Activated CD4-positive, alpha-beta T cell treated with anti-CD3 and anti-CD28 coated beads, Interleukin-2, amount 10 ng/mL, durations not matched to agents 7 days and 5 days (primary cell): ENCODE results near the gene SERPIND1. TPM values are rescaled to one million over a fixed set of nuclear protein-coding genes. Genes with fewer than 3 reads are reported as not detected.
"Not testable (repeated sequence)": the region's sequence is repeated elsewhere in the genome, so short reads cannot be mapped to it uniquely, and the experiment has no call there.

Experiments
- CTCF ChIA-PET: fragments of 350-600 bp; sonication (Branson Sonifier 250); formaldehyde crosslinking; loops from one replicate; lab custom pipeline; 2021; ENCODE audit warnings: antibody characterized with exemption; lab: Charles Lee
- POLR2A ChIA-PET: fragments of 350-600 bp; sonication (Branson Sonifier 250); formaldehyde crosslinking; loops from one replicate; lab custom pipeline; 2021; ENCODE audit warnings: antibody characterized with exemption; lab: Charles Lee
- DNase-seq: peaks from one replicate; pipeline ENCODE4 v3.0.0-alpha.2; 2020
- H3K27ac Mint-ChIP-seq: one replicate; pipeline ENCODE4 v1.8.0; 2021; ENCODE audit warnings: mild to moderate bottlenecking, moderate library complexity, mixed read lengths
- H3K27me3 Mint-ChIP-seq: one replicate; pipeline ENCODE4 v1.8.0; 2021; ENCODE audit warnings: mixed read lengths
- H3K36me3 Mint-ChIP-seq: one replicate; pipeline ENCODE4 v1.8.0; 2021; ENCODE audit warnings: low read depth, mixed read lengths
- H3K4me1 Mint-ChIP-seq: one replicate; pipeline ENCODE4 v1.8.0; 2021; ENCODE audit warnings: mixed read lengths
- H3K4me3 Mint-ChIP-seq: one replicate; pipeline ENCODE4 v1.8.0; 2021; ENCODE audit warnings: mild to moderate bottlenecking, moderate library complexity, mixed read lengths
- H3K9me3 Mint-ChIP-seq: one replicate; pipeline ENCODE4 v1.8.0; 2021; ENCODE audit warnings: mixed read lengths
- total RNA-seq, 2 experiments: library from RNA; stranded (reverse); gene quantifications; one replicate each; pipeline ENCODE4 v1.2.3, GENCODE V29; 2021

SERPIND1 gene
- total RNA-seq = not detected

- Mint-ChIP-seq H3K4me1 (peaks cover 4% of the 10 kb centered on the region), H3K27ac (peak within 1 kb of the TSS; percentile 54), H3K9me3 (no peaks in the 10 kb centered on the region), H3K4me3 (no peak within 1 kb of the TSS), H3K27me3 (no peaks in the 10 kb centered on the region), H3K36me3 (peaks cover 4% of the 10 kb centered on the region)
- DNase-seq = no peak
- ChIA-PET CTCF (interaction anchor here (0.9 kb wide), 1 partner anchor 10 kb away, joined by 3 read pairs; no protein-coding TSS in a partner anchor), POLR2A (no interaction called here)
Observed at GRCh38 chr22:20773793-20774212, at the start of gene SERPIND1. Gene SERPIND1 (plus strand): TSS chr22:20774113. CDS start chr22:20779313, 5,200 bp downstream.

- H3K36me3 Mint-ChIP-seq = peaks cover 19% of the 10 kb centered on the region
- ChIA-PET POLR2A (no interaction called here), CTCF (no interaction called here)
- no peaks in the 10 kb centered on the region for H3K27me3 Mint-ChIP-seq
- H3K4me3 Mint-ChIP-seq = no peak overlapping the region
- H3K27ac Mint-ChIP-seq = no peak overlapping the region
- no peaks in the 10 kb centered on the region for H3K9me3 Mint-ChIP-seq
- DNase-seq = no peak
- no peaks in the 10 kb centered on the region for H3K4me1 Mint-ChIP-seq
Observed at GRCh38 chr22:20724676-20725454, 49.0 kb upstream of the SERPIND1 start.

GRCh38 chr22:20725987-20726558 is 47.8 kb upstream of the SERPIND1 start:
- Mint-ChIP-seq H3K9me3 (no peaks in the 10 kb centered on the region), H3K36me3 (peaks cover 19% of the 10 kb centered on the region), H3K4me1 (no peaks in the 10 kb centered on the region), H3K27me3 (no peaks in the 10 kb centered on the region), H3K27ac (no peak overlapping the region), H3K4me3 (no peak overlapping the region)
- ChIA-PET CTCF (interaction anchor here (0.6 kb wide), 1 partner anchor 68 kb away, joined by 3 read pairs; no protein-coding TSS in a partner anchor), POLR2A (no interaction called here)
- no peak for DNase-seq

GRCh38 chr22:20727118-20728015 is 46.5 kb upstream of the SERPIND1 start:
- H3K9me3 Mint-ChIP-seq = no peaks in the 10 kb centered on the region
- H3K4me1 Mint-ChIP-seq = no peaks in the 10 kb centered on the region
- CTCF ChIA-PET = no interaction called here
- H3K27me3 Mint-ChIP-seq = no peaks in the 10 kb centered on the region
- H3K4me3 Mint-ChIP-seq = no peak overlapping the region
- POLR2A ChIA-PET = no interaction called here
- peaks cover 19% of the 10 kb centered on the region for H3K36me3 Mint-ChIP-seq
- H3K27ac Mint-ChIP-seq = no peak overlapping the region
- DNase-seq = no peak

- POLR2A ChIA-PET = no interaction called here
- H3K36me3 Mint-ChIP-seq = peaks cover 19% of the 10 kb centered on the region
Observed at GRCh38 chr22:20728523-20729190, 45.3 kb upstream of the SERPIND1 start.

GRCh38 chr22:20729194-20729593 is 44.7 kb upstream of the SERPIND1 start:
- Mint-ChIP-seq H3K9me3 (no peaks in the 10 kb centered on the region), H3K36me3 (peaks cover 19% of the 10 kb centered on the region), H3K4me3 (no peak overlapping the region), H3K27ac (no peak overlapping the region), H3K27me3 (no peaks in the 10 kb centered on the region), H3K4me1 (no peaks in the 10 kb centered on the region)
- ChIA-PET POLR2A (no interaction called here), CTCF (no interaction called here)
- no peak for DNase-seq

More at GRCh38 chr22:20728523-20729190, 45.3 kb upstream of the SERPIND1 start:
- Mint-ChIP-seq H3K9me3 (no peaks in the 10 kb centered on the region), H3K4me1 (no peaks in the 10 kb centered on the region), H3K4me3 (no peak overlapping the region), H3K27ac (no peak overlapping the region), H3K27me3 (no peaks in the 10 kb centered on the region)
- CTCF ChIA-PET = no interaction called here
- DNase-seq = no peak

GRCh38 chr22:20732431-20732830 is 41.5 kb upstream of the SERPIND1 start:
- ChIA-PET POLR2A (interaction anchor here (0.6 kb wide), 1 partner anchor 352 kb away, joined by 3 read pairs; no protein-coding TSS in a partner anchor), CTCF (interaction anchor here (0.9 kb wide), 1 partner anchor 10 kb away, joined by 4 read pairs; no protein-coding TSS in a partner anchor)
- not testable (repeated sequence) for H3K27me3 Mint-ChIP-seq, H3K4me3 Mint-ChIP-seq, H3K27ac Mint-ChIP-seq, DNase-seq, H3K9me3 Mint-ChIP-seq, H3K4me1 Mint-ChIP-seq, H3K36me3 Mint-ChIP-seq

- H3K27ac Mint-ChIP-seq, H3K9me3 Mint-ChIP-seq, H3K4me1 Mint-ChIP-seq, H3K4me3 Mint-ChIP-seq, H3K36me3 Mint-ChIP-seq, DNase-seq, H3K27me3 Mint-ChIP-seq, POLR2A ChIA-PET: not testable (repeated sequence)
- CTCF ChIA-PET = interaction anchor here (0.6 kb wide), 1 partner anchor 157 kb away, joined by 3 read pairs; no protein-coding TSS in a partner anchor
Observed at GRCh38 chr22:20735356-20736162, 38.4 kb upstream of the SERPIND1 start.

- H3K9me3 Mint-ChIP-seq, DNase-seq, H3K27me3 Mint-ChIP-seq, H3K4me3 Mint-ChIP-seq, POLR2A ChIA-PET, H3K4me1 Mint-ChIP-seq, CTCF ChIA-PET, H3K27ac Mint-ChIP-seq: not testable (repeated sequence)
- H3K36me3 Mint-ChIP-seq = peaks cover 22% of the 10 kb centered on the region
Observed at GRCh38 chr22:20736891-20737290, 37.0 kb upstream of the SERPIND1 start.

GRCh38 chr22:20738394-20739089 is 35.4 kb upstream of the SERPIND1 start:
- Mint-ChIP-seq H3K4me3 (no peak overlapping the region), H3K36me3 (peaks cover 29% of the 10 kb centered on the region), H3K27me3 (no peaks in the 10 kb centered on the region), H3K27ac (peak overlapping the region; percentile 33), H3K9me3 (no peaks in the 10 kb centered on the region), H3K4me1 (peaks cover 9% of the 10 kb centered on the region)
- ChIA-PET POLR2A (no interaction called here), CTCF (no interaction called here)
- DNase-seq = no peak

- Mint-ChIP-seq H3K4me3 (no peak overlapping the region), H3K27ac (no peak overlapping the region)
- CTCF ChIA-PET = interaction anchor here (0.6 kb wide), 1 partner anchor 188 kb away, joined by 3 read pairs; no protein-coding TSS in a partner anchor
Observed at GRCh38 chr22:20740222-20740951, 33.5 kb upstream of the SERPIND1 start.

More at GRCh38 chr22:20740222-20740951, 33.5 kb upstream of the SERPIND1 start:
- Mint-ChIP-seq H3K27me3 (no peaks in the 10 kb centered on the region), H3K36me3 (peaks cover 27% of the 10 kb centered on the region), H3K4me1 (peaks cover 9% of the 10 kb centered on the region), H3K9me3 (no peaks in the 10 kb centered on the region)
- POLR2A ChIA-PET = no interaction called here
- no peak for DNase-seq
